Stomach (tissue), 9 donors: ENCODE results near the gene LAG3. TPM values are rescaled to one million over a fixed set of nuclear protein-coding genes. Genes with fewer than 3 reads are reported as not detected.

Source experiments
- DNase-seq, 2 donors: peaks; one replicate each; pipeline versions ENCODE4 v3.0.0 to v3.0.0-alpha.2; 2013 to 2019
- H3K27ac ChIP-seq, 5 donors: fragments of 200-600 bp in 4 of 5; sonication (generic) in 4 of 5; one replicate each; pipeline ENCODE4 v1.5.1; 2013 to 2019; ENCODE audit warnings: mild to moderate bottlenecking in 1 of 5, moderate library complexity in 1 of 5
- H3K27me3 ChIP-seq, 3 donors: fragments of 200-600 bp; sonication (generic); one replicate each; pipeline ENCODE4 v1.5.1; 2017 to 2019; ENCODE audit warnings: mixed run types in 1 of 3
- H3K36me3 ChIP-seq, 4 donors: fragments of 200-600 bp; sonication (generic); 1 replicate in 3 of 4; 2 replicates in 1 of 4; pipeline ENCODE4 v1.5.1; 2016 to 2019
- H3K4me1 ChIP-seq, 4 donors: fragments of 200-600 bp; sonication (generic); one replicate each; pipeline ENCODE4 v1.5.1; 2016 to 2019
- H3K4me3 ChIP-seq, 4 donors: fragments of 200-600 bp; sonication (generic) in 3 of 4; one replicate each; pipeline ENCODE4 v1.5.1; 2016 to 2019; ENCODE audit warnings: mild to moderate bottlenecking in 1 of 4
- H3K9me3 ChIP-seq, 4 donors: fragments of 200-600 bp; sonication (generic); one replicate each; pipeline ENCODE4 v1.5.1; 2016 to 2019
- CTCF ChIP-seq, 7 experiments: fragments of 450-650 bp in 4 of 7; fragments of 200-600 bp in 3 of 7; sonication (generic) in 3 of 7; IDR thresholded peaks; one replicate each; pipeline ENCODE4 v1.5.1; 2016 to 2019; ENCODE audit warnings: antibody characterized with exemption in 7 of 7, control low read depth in 2 of 7, mild to moderate bottlenecking in 1 of 7
- EP300 ChIP-seq: sonication (generic); formaldehyde crosslinking; IDR thresholded peaks from one replicate; pipeline ENCODE4 v1.6.1; 2017; ENCODE audit warnings: antibody characterized with exemption
- POLR2A ChIP-seq, 4 donors: fragments of 450-650 bp; IDR thresholded peaks; one replicate each; pipeline ENCODE4 v1.6.1; 2016; ENCODE audit warnings: antibody characterized with exemption in 4 of 4, control low read depth in 2 of 4, mild to moderate bottlenecking in 1 of 4, moderate library complexity in 1 of 4
- POLR2AphosphoS5 ChIP-seq, 3 donors: sonication (generic); formaldehyde crosslinking; IDR thresholded peaks; one replicate each; pipeline ENCODE4 v1.6.1; 2016; ENCODE audit warnings: antibody characterized with exemption in 3 of 3
- WGBS, 5 donors: extraction: QIAGEN DNeasy Blood & Tissue Kit in 3 of 5; methylation state at CpG; one replicate each; pipeline versions ENCODE4 v1.1.5 to v1.1.7; 2013 to 2018; 5-methylcytosine and 5-hydroxymethylcytosine counted together
- intact Hi-C: fragments of 100-400 bp; cut with DNase I; formaldehyde crosslinking; loops from one replicate; pipeline ENCODE4 v1.15.1; 2023; ENCODE audit warnings: low total_unique reads
- polyA plus RNA-seq, 3 donors: library from polyadenylated mRNA; stranded (reverse); fragments of 200-250 nt; gene quantifications; one replicate each; pipeline ENCODE4 v1.2.3, GENCODE V29; 2013
- total RNA-seq, 5 donors: library from RNA; depleted of rRNA; stranded (reverse); fragments of >200 nt; gene quantifications; one replicate each; pipeline versions ENCODE4 v1.1.0 to v1.2.3, GENCODE V29; 2014 to 2016
- donor health status: healthy with polysubstance abuse.
- donor health status: Bipolar disorder and iron deficiency.
- donor health status: healthy.

The LAG3 gene
- total and polyA plus RNA-seq, 8 donors, result 0.25 to 2.3 (median 1.4) TPM; not detected in 3

DNA sequence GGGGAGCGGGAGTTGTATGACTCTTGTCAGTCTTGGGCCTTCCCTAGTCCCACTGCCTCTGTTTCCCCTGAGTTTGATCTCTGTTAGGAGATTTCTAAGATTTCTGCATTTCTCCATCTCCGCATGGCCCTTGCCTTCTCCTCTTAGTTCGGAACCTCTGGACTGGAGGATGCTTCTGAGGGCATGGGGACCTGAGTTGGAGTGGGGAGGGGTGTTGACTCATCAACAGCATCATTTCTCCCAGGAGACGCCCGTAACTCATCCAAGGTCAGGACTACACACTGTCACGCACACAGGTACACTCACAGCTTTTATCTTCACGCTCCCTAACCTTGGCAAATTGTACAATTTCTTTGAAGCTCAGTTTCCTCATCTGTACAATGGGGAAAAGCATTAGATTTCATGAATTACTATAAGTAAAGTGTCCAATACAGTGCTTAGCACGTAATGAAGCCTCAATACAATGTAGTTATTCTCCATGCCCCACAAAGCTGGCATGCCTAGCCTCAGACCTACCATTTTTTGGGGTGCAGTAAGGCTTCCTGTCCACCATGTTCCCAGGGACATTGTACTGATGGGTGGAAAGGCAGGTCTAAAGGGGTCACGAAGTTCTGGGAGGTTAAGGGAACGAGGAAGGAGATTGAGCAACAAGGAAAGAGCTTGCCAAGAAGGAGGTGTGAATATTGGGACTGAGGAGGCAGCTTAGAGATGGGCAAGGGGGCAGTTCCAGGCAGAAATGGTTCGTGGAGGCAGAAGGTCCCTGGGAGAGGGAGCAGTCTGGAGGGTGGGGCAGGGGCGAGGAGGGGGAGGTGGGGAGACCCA lies 600 bp upstream of the LAG3 start:
- no peaks in the 10 kb centered on the region for H3K9me3 ChIP-seq
- no peak for DNase-seq
- H3K27ac ChIP-seq, result peak overlapping the region in 4 of 5 donors; percentile 10 to 96 (median 44)
- intact Hi-C loops, result no loop called here
- TF ChIP-seq POLR2AphosphoS5 (IDR thresholded peaks at IDR 0.05) (peak in 1 of 3 donors; percentile 5), POLR2A (IDR thresholded peaks at IDR 0.05) (no peak), EP300 (no peak), CTCF (IDR thresholded peaks at IDR 0.05) (no peak)
- H3K36me3 ChIP-seq, result peaks cover 12 to 23% (median 19%) of the 10 kb centered on the region in 4 donors
- peaks cover 0 to 29% (median 13%) of the 10 kb centered on the region in 3 donors for H3K27me3 ChIP-seq
- 74 to 81% (median 76%) methylated on average over 12 of the region's 12 CpGs for WGBS, 5 donors
- H3K4me1 ChIP-seq, result peaks cover 46 to 95% (median 85%) of the 10 kb centered on the region in 4 donors
- H3K4me3 ChIP-seq, result peak overlapping the region in 3 of 4 donors; percentile 39 to 41 (median 39)

- Histone ChIP-seq H3K4me1 (peaks cover 37 to 92% (median 81%) of the 10 kb centered on the region in 4 donors), H3K9me3 (no peaks in the 10 kb centered on the region), H3K27me3 (peaks cover 0 to 35% (median 13%) of the 10 kb centered on the region in 3 donors), H3K36me3 (peaks cover 12 to 23% (median 19%) of the 10 kb centered on the region in 4 donors), H3K27ac (peak overlapping the region in 4 of 5 donors; percentile 28 to 66 (median 59)), H3K4me3 (peak overlapping the region; percentile 39 to 48 (median 40))
- 61 to 78% (median 67%) methylated on average over 14 to 21 of the region's 21 CpGs for WGBS, 5 donors
- TF ChIP-seq CTCF (IDR thresholded peaks at IDR 0.05) (no peak), EP300 (no peak), POLR2A (IDR thresholded peaks at IDR 0.05) (no peak), POLR2AphosphoS5 (IDR thresholded peaks at IDR 0.05) (no peak)
- intact Hi-C loops, result no loop called here
- no peak for DNase-seq
Observed at GRCh38 chr12:6772726-6773589, 638 bp downstream of the LAG3 start.

GRCh38 chr12:6773590-6774351 lies 1.5 kb downstream of the LAG3 start:
- peak in 1 of 2 donors; percentile 69 for DNase-seq
- Histone ChIP-seq H3K27ac (peak overlapping the region; percentile 15 to 66 (median 54)), H3K4me3 (peak overlapping the region; percentile 39 to 48 (median 40)), H3K36me3 (peaks cover 12 to 23% (median 19%) of the 10 kb centered on the region in 4 donors), H3K4me1 (peaks cover 39 to 92% (median 81%) of the 10 kb centered on the region in 4 donors), H3K27me3 (peaks cover 0 to 38% (median 13%) of the 10 kb centered on the region in 3 donors), H3K9me3 (no peaks in the 10 kb centered on the region)
- no peak for TF ChIP-seq CTCF (IDR thresholded peaks at IDR 0.05)
- TF ChIP-seq EP300, result no peak
- TF ChIP-seq POLR2AphosphoS5 (IDR thresholded peaks at IDR 0.05), result no peak
- no peak for TF ChIP-seq POLR2A (IDR thresholded peaks at IDR 0.05)
- WGBS, 5 donors, result 16 to 30% (median 21%) methylated on average over 21 to 58 of the region's 60 CpGs
- intact Hi-C loops, result no loop called here
